Suppressor macrophage (primary cell): ENCODE data around the gene TCP11.
"Not testable (repeated sequence)": the region's sequence is repeated elsewhere in the genome, so short reads cannot be mapped to it uniquely, and the experiment has no call there.

Source experiments
- DNase-seq, 4 experiments: peaks; one replicate each; pipeline ENCODE4 v3.0.0-alpha.2; 2020 to 2022

Gene TCP11

GRCh38 chr6:35145757-35146156, 4.6 kb upstream of the TCP11 start:
- no peak for DNase-seq

GRCh38 chr6:35142588-35143569, 1.7 kb upstream of the TCP11 start:
- DNase-seq, result peak; percentile 41 to 62 (median 56)

GRCh38 chr6:35140639-35141006, 516 bp downstream of the TCP11 start:
- no peak for DNase-seq

GRCh38 chr6:35139924-35140638, 1.1 kb downstream of the TCP11 start:
- DNase-seq, result peak; percentile 63 to 80 (median 67)

- DNase-seq, result no peak
These were observed 1.7 kb downstream of the TCP11 start for GRCh38 chr6:35139470-35139869.

GRCh38 chr6:35138191-35138590, 2.9 kb downstream of the TCP11 start:
- DNase-seq, result not testable (repeated sequence)

- DNase-seq, result peak in 1 of 4 experiments; percentile 21
These were observed 5.0 kb downstream of the TCP11 start for GRCh38 chr6:35136185-35136584.

- no peak for DNase-seq
These were observed 12.6 kb downstream of the TCP11 start for GRCh38 chr6:35128496-35128895.

GRCh38 chr6:35128042-35128441, 13.1 kb downstream of the TCP11 start:
- no peak for DNase-seq

GRCh38 chr6:35124356-35124755, 16.8 kb downstream of the TCP11 start:
- DNase-seq, result no peak

GRCh38 chr6:35120746-35121145, 20.4 kb downstream of the TCP11 start:
- no peak for DNase-seq

GRCh38 chr6:35108309-35108885, 32.7 kb downstream of the TCP11 start:
- no peak for DNase-seq

- DNase-seq, result not testable (repeated sequence)
These were observed 33.4 kb downstream of the TCP11 start for GRCh38 chr6:35107761-35108160.

- DNase-seq, result not testable (repeated sequence)
These were observed 33.9 kb downstream of the TCP11 start for GRCh38 chr6:35107208-35107607.

- DNase-seq, result not testable (repeated sequence)
These were observed 35.1 kb downstream of the TCP11 start for GRCh38 chr6:35106061-35106460.

- no peak for DNase-seq
These were observed 36.1 kb downstream of the TCP11 start for GRCh38 chr6:35105078-35105477.

- DNase-seq, result no peak
These were observed 42.0 kb downstream of the TCP11 start for GRCh38 chr6:35099116-35099515.

GRCh38 chr6:35096129-35096862, 44.8 kb downstream of the TCP11 start:
- DNase-seq, result no peak

- DNase-seq, result no peak
These were observed 47.0 kb downstream of the TCP11 start for GRCh38 chr6:35094183-35094582.

- DNase-seq, result no peak
These were observed 47.4 kb downstream of the TCP11 start for GRCh38 chr6:35093783-35094182.

GRCh38 chr6:35093118-35093445, 48.1 kb downstream of the TCP11 start:
- DNase-seq, result no peak

- DNase-seq, result no peak
These were observed 48.6 kb downstream of the TCP11 start for GRCh38 chr6:35092362-35093117.
